HFF-Myc (cell line): ENCODE results near the gene NCKAP5.

ENCODE experiments used
- DNase-seq: peaks from one replicate; pipeline ENCODE4 v3.0.0-alpha.2; 2011; ENCODE audit warnings: low read depth; ENCODE audit errors: extremely low read depth
- H3K4me3 ChIP-seq: replicated peaks from 2 replicates; pipeline ENCODE4 v1.5.1; 2011; ENCODE audit warnings: low read depth, mild to moderate bottlenecking, control low read depth, low read length
- CTCF ChIP-seq: IDR thresholded peaks from 2 replicates; pipeline ENCODE4 v1.5.1; 2012; ENCODE audit warnings: mild to moderate bottlenecking, low read depth, low read length, control low read depth; ENCODE audit errors: missing control alignments

The NCKAP5 gene

GRCh38 chr2:132863961-132864360 is 704.3 kb downstream of the NCKAP5 start:
- no peak for TF ChIP-seq CTCF

GRCh38 chr2:132860220-132860619 is 708.0 kb downstream of the NCKAP5 start:
- no peak overlapping the region for H3K4me3 ChIP-seq
- no peak for DNase-seq
- no peak for TF ChIP-seq CTCF

More at GRCh38 chr2:132863961-132864360, 704.3 kb downstream of the NCKAP5 start:
- DNase-seq = no peak
- no peak overlapping the region for H3K4me3 ChIP-seq

GRCh38 chr2:132859590-132859989 is 708.7 kb downstream of the NCKAP5 start:
- no peak for TF ChIP-seq CTCF
- DNase-seq = no peak
- no peak overlapping the region for H3K4me3 ChIP-seq

- DNase-seq = no peak
- no peak for TF ChIP-seq CTCF
- H3K4me3 ChIP-seq = no peak overlapping the region
These were observed 710.9 kb downstream of the NCKAP5 start for GRCh38 chr2:132857319-132857718.

- DNase-seq = no peak
- TF ChIP-seq CTCF = no peak
These were observed 717.6 kb downstream of the NCKAP5 start for GRCh38 chr2:132850688-132851087.

GRCh38 chr2:132849118-132849517 is 719.1 kb downstream of the NCKAP5 start:
- no peak overlapping the region for H3K4me3 ChIP-seq
- DNase-seq = no peak
- no peak for TF ChIP-seq CTCF

More at GRCh38 chr2:132850688-132851087, 717.6 kb downstream of the NCKAP5 start:
- no peak overlapping the region for H3K4me3 ChIP-seq

- H3K4me3 ChIP-seq = no peak overlapping the region
- no peak for TF ChIP-seq CTCF
- no peak for DNase-seq
These were observed 722.9 kb downstream of the NCKAP5 start for GRCh38 chr2:132845339-132845738.
